ENCODE data around the gene WASF1.

The WASF1 gene

DNA sequence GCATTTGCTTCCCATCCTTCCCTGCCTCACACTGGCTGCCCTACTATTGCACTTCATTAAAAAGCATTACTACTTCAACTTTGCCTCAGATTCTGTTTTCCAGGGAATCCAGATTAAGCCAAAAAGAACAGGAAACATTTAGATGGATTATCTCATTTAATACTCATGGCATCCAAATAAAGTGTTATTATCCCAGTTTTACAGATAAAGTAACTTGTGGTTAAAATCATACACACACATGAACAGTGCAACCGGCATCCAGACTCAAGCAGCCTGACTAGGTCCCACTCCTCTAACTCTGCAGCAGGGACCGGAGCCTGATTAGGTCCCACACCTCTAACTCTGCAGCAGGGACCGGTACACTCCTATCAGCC lies 129.0 kb downstream of the WASF1 start:
- TF ChIP-seq, protein P1, sequence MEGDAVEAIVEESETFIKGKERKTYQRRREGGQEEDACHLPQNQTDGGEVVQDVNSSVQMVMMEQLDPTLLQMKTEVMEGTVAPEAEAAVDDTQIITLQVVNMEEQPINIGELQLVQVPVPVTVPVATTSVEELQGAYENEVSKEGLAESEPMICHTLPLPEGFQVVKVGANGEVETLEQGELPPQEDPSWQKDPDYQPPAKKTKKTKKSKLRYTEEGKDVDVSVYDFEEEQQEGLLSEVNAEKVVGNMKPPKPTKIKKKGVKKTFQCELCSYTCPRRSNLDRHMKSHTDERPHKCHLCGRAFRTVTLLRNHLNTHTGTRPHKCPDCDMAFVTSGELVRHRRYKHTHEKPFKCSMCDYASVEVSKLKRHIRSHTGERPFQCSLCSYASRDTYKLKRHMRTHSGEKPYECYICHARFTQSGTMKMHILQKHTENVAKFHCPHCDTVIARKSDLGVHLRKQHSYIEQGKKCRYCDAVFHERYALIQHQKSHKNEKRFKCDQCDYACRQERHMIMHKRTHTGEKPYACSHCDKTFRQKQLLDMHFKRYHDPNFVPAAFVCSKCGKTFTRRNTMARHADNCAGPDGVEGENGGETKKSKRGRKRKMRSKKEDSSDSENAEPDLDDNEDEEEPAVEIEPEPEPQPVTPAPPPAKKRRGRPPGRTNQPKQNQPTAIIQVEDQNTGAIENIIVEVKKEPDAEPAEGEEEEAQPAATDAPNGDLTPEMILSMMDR (IDR thresholded peaks at IDR 0.05; ENCODE audit: borderline replicate concordance, control extremely low read depth, extremely low read depth, insufficient read depth, missing control alignments): no peak
- no peak for DNase-seq (ENCODE audit: low spot score)
- in situ Hi-C loops (cut with MboI; ENCODE audit: low sequenced_read_pairs, unreplicated experiment): loop anchor here (10.0 kb wide), 1 partner anchor 334 kb away; no protein-coding TSS in a partner anchor
